ENCODE data around the gene FRMPD4.
"Not testable (repeated sequence)": the region's sequence is repeated elsewhere in the genome, so short reads cannot be mapped to it uniquely, and the experiment has no call there.

The FRMPD4 gene

DNA sequence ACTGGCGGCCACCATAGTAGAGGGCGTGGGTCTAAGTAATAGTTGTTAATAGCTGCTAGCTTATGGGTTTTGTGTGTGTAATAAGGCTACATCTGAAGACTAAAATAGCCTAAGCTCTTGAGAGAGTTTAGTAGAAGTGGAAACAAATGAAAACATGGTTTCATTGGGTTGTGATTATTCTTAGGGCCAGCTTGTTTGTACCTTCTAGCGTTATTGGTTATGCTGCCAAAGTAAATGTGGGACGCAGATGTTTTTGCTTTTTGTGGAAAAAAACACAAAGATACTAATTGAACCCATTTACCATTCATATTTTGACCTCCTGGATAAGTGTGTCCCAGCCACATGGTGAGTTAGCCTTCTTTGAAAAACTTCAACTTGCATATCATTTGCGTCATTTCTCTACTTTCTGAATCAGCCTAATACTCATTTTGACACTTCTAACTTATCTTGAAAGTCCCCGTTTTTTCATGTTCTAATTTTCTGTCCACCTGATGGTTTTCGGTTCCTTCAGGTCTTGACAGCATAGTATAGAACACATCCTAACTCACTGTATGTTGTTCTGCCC is 305.3 kb downstream of the FRMPD4 start:
- DNase-seq = no peak

DNA sequence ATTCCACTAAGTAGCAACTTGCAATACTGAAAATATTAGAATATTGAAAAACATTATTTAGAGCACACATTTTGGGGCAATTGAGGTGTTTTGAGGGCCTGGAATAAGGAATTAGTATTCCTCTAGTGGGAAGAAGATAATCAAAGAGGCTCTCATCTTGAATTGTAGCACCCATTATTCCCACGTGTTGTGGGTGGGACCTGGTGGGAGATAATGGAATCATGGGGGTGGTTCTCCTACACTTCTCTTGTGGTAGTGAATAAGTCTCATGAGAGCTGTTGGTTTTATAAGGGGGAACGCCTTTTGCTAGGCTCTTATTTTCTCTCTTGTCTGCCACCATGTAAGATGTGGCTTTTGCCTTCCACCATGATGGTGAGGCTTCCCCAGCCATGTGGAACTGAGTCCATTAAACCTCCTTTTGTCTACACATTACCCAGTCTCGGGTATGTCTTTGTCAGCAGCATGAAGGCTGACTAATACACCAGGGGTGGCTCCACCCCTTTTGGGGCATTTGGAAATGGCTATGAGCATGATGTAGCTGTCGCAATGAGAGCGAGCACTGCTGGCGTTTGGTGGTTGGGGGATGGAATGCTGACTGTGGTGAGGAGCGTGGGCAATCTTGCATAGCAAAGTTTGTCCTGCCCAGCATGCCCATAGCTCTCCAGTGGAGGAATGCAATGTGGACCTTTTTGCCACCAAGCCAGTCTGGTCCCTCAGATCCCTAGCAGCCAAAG is 308.2 kb downstream of the FRMPD4 start:
- no peak for DNase-seq

GRCh38 chrX:12447448-12448064 is 309.3 kb downstream of the FRMPD4 start:
- no peak for DNase-seq

- no peak for DNase-seq
Observed at GRCh38 chrX:12452268-12452667, 314.0 kb downstream of the FRMPD4 start.

- DNase-seq = no peak
Observed at GRCh38 chrX:12460929-12461328, 322.7 kb downstream of the FRMPD4 start.

GRCh38 chrX:12463052-12463451 is 324.8 kb downstream of the FRMPD4 start:
- DNase-seq = no peak

DNA sequence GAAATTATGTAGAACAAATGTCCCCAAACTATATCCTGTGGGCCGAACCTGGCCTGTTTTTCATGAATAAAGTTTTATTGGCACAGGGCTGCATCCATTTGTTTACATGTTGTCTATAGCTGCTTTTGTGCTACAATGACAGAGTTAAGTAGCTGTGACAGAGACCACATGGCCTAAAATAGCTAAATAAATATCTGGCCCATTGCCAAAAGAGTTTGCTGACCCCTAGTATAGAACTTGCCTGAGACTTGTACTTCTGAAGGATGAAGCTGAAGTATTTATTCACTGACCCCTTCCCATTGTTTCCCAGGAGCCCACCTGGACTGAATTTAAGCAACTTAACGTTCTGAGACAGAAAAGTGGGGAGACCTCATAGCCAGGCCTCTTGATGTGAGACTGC is 325.6 kb downstream of the FRMPD4 start:
- DNase-seq = no peak

GRCh38 chrX:12467321-12467720 is 329.0 kb downstream of the FRMPD4 start:
- DNase-seq = no peak

DNA sequence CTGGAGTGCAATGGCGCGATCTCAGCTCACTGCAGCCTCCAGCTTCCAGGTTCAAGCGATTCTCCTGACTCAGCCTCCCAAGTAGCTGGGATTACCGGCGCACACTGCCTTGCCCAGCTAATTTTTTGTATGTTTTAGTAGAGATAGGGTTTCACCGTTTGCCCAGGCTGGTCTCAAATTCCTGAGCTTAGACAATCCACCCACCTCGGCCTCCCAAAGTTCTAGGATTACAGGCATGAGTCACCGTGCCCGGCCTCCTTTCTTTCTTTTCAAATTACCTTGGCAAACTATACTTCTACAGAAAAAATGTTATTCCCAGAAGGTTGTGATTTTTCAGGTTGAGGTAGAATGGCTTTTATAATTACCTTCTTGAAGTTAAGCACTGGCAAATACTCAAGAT is 331.0 kb downstream of the FRMPD4 start:
- no peak for DNase-seq

DNA sequence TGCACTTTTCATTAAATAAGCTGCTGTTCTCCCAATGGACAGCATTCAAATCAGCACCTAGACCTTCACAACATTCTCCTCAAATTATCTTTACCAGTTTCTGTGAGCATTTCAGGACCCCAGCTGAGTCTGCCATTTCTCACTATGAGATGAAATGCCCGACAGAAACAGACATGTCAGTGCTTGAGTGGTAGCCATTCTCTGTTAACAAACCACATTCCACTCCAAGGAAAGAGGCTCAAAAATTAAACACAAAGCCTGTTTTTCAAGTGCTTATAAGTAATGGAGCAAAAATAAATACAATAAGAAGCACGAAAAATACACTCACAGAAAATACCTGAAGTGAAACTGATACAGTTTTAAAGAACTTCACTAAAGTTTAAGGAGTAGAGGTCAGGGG is 332.8 kb downstream of the FRMPD4 start:
- DNase-seq = no peak

DNA sequence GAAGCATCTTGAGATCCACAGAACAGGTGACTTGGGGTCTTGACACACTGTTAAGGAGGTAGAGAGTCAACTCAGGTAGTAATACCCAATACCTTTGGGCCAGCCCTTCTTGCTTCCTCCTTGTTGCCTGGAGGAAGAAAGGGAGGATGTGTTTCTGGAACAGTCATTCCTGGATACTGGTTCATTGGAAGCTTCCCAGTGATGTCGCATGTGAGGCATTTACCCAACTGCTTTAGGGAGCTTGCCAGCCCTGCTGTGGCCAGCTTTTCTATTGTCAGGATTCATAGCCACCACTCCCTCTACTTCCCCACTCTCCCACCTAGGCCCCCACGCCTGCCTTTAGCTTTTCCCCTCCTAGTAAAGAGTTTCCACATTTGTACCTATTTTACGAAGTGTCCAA is 342.7 kb downstream of the FRMPD4 start:
- no peak for DNase-seq

GRCh38 chrX:12488220-12488619 is 349.9 kb downstream of the FRMPD4 start:
- DNase-seq = no peak

DNA sequence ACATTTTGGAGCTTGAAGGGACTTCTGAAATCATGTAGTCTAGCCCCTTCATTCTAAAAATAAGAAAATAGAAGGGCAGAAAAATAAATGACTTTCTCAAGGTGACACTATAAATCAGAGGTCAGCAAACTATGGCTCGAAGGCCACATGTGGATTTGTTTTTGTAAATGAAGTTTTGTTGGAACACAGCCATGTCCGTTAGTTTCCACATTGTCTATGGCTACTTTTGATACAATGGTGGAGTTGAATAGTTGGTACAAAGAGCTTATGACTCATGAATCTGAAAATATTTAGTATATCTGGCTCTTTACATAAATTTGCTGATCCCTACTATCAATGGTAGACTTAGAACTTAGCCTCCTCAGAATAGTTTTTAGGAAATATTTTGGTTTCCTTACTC is 350.5 kb downstream of the FRMPD4 start:
- no peak for DNase-seq

- DNase-seq = no peak
Observed at GRCh38 chrX:12489341-12489740, 351.1 kb downstream of the FRMPD4 start.

- DNase-seq = no peak
Observed at GRCh38 chrX:12494400-12495138, 356.3 kb downstream of the FRMPD4 start.

DNA sequence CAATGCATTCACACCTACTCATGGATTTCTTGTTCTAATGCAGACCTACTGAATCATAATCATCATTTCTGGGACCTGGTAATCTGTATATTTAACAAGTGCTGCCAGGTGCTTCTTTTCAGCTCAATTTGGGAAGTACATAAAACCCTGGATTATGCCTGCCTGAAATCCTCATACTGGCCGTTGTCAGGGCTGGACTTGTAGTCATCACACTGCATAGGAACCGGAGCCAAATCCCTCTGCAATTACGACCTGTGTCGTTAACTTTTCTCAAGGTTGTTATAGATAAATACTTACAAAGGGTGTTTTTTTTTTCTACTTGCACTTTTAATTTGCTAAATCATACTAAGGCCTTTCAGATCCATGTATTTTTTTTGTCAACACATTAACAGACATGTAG is 358.1 kb downstream of the FRMPD4 start:
- DNase-seq = no peak

DNA sequence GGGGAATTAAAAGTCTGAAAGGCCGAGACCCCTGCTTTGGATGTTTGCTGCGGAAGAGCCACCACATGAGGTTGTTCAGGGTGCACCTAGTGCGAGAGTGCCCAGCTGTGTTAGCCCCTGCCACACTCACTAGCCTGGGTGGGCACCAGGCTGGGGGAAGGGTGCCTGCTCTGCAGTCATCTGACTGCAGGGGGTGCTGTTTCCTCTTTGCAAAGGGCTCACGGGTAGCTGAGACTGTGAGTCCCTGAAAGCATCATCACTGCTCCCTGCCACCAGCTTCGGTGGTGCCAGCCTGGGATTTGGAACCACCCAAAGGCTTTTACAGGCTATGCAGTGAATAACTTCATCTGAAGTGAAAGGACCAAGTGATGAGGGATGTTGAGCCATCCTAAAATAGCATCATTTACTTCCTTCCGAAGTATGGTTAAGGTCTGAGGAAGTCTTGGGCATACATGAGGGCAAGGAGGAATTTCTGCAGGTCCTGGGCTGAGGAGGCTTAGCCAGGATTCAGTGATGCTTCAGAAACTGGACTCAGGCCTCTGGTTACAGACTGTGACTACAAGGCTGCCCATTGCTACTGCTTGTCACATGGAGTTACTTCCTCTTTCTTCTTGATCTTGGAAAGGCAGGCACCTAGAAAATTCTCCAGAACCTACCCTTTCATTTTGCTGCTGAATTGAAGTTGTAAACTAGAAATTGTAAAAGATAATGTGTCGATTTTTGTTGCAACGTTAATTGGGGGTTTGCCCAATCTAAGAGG is 359.7 kb downstream of the FRMPD4 start:
- DNase-seq = no peak

DNA sequence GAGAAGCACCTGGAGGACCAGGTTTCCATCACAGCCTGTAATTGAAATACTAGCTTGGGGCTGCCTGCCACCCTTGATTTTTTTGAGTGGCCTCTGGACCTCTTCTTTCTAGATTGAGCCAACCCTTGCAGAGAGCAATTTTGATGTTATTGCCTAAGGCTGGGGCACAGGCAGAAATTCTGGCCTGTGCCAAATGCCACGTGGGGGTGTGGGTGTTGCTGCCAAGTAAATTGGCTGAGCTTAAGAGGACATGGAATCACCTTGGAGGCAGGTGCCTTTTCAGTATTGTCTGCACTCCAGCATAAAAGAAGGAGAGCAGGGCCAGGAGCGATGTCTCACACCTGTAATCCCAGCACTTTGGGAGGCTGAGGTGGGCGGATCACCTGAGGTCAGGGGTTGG is 366.9 kb downstream of the FRMPD4 start:
- DNase-seq = no peak

- DNase-seq = not testable (repeated sequence)
Observed at GRCh38 chrX:12515384-12515783, 377.1 kb downstream of the FRMPD4 start.

GRCh38 chrX:12526306-12526705 is 388.0 kb downstream of the FRMPD4 start:
- no peak for DNase-seq

GRCh38 chrX:12538096-12538495 is 399.8 kb downstream of the FRMPD4 start:
- DNase-seq = not testable (repeated sequence)

- not testable (repeated sequence) for DNase-seq
Observed at GRCh38 chrX:12542251-12542650, 404.0 kb downstream of the FRMPD4 start.

GRCh38 chrX:12548341-12548740 is 410.1 kb downstream of the FRMPD4 start:
- no peak for DNase-seq

Data from DMS79 treated with DMSO at 0.1 percent for 48 hours (cell line).